Measurements from ENCODE around the gene NKX6-2.

- TF ChIP-seq, protein P1, sequence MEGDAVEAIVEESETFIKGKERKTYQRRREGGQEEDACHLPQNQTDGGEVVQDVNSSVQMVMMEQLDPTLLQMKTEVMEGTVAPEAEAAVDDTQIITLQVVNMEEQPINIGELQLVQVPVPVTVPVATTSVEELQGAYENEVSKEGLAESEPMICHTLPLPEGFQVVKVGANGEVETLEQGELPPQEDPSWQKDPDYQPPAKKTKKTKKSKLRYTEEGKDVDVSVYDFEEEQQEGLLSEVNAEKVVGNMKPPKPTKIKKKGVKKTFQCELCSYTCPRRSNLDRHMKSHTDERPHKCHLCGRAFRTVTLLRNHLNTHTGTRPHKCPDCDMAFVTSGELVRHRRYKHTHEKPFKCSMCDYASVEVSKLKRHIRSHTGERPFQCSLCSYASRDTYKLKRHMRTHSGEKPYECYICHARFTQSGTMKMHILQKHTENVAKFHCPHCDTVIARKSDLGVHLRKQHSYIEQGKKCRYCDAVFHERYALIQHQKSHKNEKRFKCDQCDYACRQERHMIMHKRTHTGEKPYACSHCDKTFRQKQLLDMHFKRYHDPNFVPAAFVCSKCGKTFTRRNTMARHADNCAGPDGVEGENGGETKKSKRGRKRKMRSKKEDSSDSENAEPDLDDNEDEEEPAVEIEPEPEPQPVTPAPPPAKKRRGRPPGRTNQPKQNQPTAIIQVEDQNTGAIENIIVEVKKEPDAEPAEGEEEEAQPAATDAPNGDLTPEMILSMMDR (IDR thresholded peaks at IDR 0.05), result no peak
- no peak for TF ChIP-seq EZH2phosphoT487 (IDR thresholded peaks at IDR 0.05)
Measured at GRCh38 chr10:132748135-132748534, 37.8 kb downstream of the NKX6-2 start.

All from neural progenitor cell (in vitro differentiated cells).